Caki2 (cell line): Measurements from ENCODE around the gene CKLF. TPM values are rescaled to one million over a fixed set of nuclear protein-coding genes. Genes with fewer than 3 reads are reported as not detected.
A peak's percentile ranks its signal among the peaks of the same experiment; 100 is the strongest.
"Not testable (repeated sequence)": the region's sequence is repeated elsewhere in the genome, so short reads cannot be mapped to it uniquely, and the experiment has no call there.

Experiments
- DNase-seq: peaks from one replicate; pipeline ENCODE4 v3.0.0-alpha.2; 2015; ENCODE audit warnings: low read depth
- in situ Hi-C: cut with HindIII; loops from 2 replicates; pipeline ENCODE4 v1.10.0; 2016; ENCODE audit warnings: low sequenced_read_pairs, low pct_unique_long_range_greater_than_20kb, mixed read lengths
- total RNA-seq: library from RNA; depleted of rRNA; stranded (reverse); fragments of >200 nt; shearing (Covaris generic); gene quantifications from 2 replicates; pipeline ENCODE4 v1.2.3, GENCODE V29; 2014; ENCODE audit warnings: low replicate concordance; rRNA removed

Gene CKLF, protein sequence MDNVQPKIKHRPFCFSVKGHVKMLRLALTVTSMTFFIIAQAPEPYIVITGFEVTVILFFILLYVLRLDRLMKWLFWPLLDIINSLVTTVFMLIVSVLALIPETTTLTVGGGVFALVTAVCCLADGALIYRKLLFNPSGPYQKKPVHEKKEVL
- total RNA-seq: 128 and 135 TPM in 2 replicates

DNA sequence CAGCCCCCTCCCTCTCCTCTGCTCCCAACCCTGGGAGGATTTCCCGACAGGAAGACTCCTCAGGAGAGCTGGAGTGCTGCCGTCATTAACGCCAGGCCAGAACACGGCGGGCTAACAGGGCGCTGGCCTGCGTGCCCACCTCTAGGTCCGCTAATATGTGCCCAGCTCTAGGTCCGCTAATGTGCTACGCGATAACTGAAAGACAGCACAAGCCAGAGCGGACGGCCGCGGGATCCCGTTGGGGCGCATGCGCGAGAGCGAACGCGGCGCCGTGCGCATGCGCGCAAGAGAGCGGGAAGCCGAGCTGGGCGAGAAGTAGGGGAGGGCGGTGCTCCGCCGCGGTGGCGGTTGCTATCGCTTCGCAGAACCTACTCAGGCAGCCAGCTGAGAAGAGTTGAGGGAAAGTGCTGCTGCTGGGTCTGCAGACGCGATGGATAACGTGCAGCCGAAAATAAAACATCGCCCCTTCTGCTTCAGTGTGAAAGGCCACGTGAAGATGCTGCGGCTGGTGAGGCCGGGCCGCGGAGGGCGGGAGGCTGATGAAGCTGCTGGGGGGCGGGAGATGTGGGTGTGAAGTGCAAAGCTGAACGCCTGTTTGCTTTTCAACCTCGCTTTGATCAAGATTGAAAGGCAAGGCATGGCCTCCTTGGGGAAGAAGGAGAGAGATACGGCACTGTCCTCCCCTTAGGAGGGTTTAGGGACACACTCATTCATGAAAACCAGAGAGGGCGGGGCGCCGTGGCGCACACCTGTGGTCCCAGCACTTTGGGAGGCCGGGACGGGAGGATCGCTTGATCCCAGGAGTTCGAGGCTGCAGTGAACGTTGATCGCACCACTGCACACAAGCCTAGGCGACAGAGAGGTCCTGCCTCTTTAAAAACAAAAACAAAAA lies at the start of gene CKLF:
Gene CKLF, plus strand, starts transcription at position 291 of the 892 bp plus-strand sequence. Its CDS starts 140 bp downstream, at position 431.
- in situ Hi-C loops: no loop called here
- DNase-seq: peak; percentile 90

DNA sequence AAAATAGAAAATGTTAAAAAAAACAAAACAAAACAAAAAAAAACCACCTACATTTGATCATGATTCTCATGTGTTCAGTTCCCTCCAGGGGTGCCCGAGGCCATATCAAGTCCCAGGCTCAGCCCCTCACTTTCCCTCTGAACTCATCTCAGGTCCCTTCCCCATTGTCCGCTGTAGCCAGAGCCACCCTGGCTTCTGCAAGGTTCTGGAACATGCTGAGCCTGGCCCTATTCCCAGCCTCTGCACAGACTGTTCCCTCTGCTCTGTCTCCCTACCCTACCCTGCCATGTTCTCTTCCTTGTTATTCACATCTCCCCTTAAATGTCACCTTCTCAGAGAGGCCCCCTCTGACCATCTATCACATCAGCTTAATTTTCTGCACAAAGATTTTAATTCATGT lies 49.3 kb upstream of the CKLF start:
- in situ Hi-C loops: no loop called here
- DNase-seq: no peak

DNA sequence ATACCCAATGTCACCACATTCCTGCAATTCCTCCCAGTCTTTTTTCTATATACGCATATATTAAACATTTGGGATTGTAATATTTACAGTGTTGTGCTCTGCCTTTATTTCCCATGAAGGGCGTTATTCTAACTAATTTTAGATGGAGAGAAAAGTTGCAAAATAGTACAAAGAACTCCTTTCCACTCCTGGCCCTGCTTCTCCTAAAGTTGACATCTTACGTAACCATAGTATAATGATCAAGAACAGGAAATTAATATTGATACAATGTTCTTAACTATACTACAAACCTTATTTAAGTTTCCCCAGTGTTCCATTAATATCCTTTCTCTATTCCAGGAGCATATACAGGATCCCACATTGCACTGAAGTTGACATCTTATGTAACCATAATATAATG lies 48.8 kb upstream of the CKLF start:
- DNase-seq: no peak
- in situ Hi-C loops: no loop called here

DNA sequence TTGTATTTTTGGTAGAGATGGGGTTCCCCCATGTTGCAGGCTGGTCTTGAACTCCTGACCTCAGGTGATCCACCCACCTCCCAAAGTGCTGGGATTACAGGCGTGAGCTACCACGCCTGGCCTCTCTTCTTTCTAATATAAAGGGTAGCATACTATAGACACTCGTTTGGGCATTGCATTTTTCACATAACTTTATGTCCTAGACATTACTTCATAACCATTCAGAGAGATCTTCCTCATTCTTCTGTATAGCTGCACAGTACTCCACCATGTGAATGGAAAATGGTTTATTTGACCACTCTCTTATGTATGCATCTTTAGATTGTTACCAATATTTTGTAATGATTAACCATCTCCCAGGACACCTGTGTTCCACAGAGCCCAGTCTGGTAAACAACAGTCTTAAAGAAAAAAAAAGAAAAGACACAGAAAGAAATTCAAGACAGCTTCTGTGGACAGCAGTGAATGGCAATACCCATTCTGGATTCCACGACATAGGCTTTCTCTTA lies 44.6 kb upstream of the CKLF start:
- no peak for DNase-seq

DNA sequence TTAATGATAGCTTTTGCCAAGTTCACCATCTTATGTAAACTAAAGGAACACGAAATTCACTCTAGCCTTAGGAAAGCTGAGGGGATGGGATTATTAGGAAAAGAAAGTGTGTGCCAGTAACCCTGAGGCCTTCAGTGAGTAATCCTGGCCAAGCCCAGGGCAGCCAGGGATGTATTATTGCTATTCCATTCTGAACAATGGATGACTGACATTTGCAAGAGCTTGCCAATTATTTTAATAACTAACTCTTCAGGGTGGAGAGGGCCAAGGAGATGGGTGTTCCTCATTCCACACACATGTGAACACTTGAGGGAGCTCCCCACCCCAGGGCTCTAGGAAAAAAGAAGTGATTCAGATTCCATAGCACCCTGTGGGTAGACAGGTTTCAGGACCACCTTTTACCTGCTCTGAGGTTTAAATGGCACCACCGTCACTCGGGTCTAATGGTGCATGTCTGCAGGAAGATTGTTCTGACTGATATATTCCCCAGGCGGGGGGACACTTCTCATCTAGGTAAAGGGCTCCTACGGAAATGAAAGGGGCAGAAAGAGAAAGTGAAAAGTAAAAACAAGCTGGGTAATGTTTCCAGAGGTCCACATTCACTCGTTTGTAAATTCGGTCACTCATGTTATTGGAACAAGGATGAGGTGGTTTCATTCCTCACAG lies 44.0 kb upstream of the CKLF start:
- in situ Hi-C loops: no loop called here
- peak; percentile 92 for DNase-seq

More for the DNA sequence above, 44.6 kb upstream of the CKLF start:
- in situ Hi-C loops: no loop called here

DNA sequence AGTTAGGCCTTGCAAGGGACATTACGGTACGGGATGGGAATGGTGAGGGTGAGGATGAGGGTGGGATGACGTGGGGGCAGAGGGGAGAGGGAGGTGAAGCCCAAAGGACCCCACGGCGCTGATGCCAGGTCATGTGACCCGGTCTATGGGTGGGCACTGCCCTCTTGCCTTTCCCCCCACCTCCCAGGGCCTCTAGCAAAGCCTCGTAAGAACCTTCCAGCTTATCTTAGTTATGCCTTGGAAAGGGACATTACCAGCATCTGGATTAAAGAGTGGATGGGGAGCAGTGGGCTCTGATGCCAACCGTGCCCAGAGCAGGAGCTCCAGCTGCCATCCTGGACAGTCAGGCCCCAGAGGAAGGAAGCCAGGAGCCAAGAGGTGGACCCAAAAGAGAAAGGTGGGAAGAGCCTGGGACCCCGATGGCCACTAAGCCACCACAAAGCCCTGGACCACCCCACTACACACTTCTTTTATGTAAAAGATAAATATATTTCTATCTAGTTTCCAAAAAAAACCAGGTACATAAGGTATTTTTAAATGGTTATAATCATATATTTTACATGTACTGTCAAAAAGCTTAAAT lies 43.4 kb upstream of the CKLF start:
- no peak for DNase-seq
- in situ Hi-C loops: no loop called here

DNA sequence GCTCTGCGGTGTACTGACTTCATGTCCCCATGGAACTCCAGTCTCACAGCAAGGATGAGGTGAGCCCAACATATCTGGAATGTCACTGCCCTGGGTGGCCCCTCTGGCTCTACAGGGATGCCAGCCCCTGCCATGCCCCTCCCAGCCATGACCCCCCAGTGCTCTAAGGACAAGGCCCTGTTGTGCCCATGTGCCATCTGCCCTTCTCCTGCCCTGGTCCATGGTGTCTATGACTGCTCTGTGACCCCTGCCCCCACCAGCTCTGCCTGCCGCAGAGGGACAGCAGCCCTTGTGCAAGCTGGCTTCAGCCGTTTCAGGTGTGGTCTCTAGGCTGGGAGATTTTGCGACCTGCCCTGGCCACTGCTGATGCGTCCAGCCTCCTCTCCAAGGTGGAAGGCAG lies 42.8 kb upstream of the CKLF start:
- no peak for DNase-seq
- in situ Hi-C loops: no loop called here

DNA sequence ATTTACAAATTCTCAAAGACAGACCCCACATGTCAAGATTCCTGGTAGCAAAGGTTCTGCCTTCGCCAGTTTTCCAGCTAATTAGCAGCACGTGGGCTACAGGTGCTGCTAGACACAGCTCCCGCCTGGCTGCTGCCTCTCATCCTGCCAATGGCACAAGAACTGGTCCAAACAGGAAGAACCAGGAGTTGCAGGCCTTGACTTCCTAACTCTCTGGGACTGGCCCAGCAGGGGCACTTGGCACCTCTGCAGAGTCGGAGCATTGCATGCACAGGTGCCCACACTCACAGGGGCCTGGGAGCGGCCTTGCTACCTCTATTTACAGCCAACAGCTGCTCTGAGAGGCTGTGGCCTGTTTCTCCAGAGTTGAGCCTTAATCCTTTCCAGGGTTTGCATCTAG lies 42.1 kb upstream of the CKLF start:
- no peak for DNase-seq
- in situ Hi-C loops: no loop called here

DNA sequence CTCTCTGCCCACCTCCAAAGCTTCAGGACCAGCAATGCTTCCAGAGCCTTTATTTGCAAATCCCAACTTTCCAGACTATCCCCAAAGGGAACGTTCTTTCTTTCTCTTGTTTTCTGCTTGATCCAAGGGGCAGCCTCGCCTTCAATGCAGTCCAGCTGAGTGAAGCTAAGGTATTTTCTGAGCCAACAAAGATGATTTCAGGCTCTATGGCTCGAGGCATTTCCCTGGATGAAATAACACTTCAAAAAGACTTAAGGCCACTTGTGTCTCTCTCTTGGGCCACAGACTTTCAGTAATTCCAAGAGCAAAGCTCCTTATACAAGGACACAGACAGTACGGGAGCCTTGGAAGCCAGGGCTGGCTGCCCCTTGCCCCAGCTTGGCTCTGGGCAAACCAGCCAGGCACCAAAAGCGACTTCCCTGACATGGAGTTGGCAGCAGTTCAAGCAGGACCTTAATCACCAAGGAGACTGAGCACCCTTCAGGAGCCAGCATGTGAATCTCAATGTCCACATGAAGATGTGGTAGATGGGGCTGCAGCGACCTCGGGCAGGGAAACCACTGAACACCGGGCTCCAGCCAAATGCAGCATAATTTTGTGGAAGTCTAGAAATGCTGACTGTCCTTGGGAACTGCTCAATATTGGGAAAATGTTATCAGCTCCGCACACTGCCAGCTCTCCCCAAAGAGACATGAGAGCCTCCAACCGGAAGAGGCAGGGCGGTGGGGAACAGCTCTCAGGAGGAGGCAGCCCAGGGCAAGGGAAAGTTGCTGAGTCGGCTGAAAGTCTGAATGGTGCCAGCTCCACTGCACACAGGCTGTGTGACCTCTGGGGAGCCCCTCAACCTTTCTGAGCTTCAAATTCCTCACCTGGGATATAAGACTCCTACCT lies 41.4 kb upstream of the CKLF start:
- no peak for DNase-seq
- in situ Hi-C loops: no loop called here

DNA sequence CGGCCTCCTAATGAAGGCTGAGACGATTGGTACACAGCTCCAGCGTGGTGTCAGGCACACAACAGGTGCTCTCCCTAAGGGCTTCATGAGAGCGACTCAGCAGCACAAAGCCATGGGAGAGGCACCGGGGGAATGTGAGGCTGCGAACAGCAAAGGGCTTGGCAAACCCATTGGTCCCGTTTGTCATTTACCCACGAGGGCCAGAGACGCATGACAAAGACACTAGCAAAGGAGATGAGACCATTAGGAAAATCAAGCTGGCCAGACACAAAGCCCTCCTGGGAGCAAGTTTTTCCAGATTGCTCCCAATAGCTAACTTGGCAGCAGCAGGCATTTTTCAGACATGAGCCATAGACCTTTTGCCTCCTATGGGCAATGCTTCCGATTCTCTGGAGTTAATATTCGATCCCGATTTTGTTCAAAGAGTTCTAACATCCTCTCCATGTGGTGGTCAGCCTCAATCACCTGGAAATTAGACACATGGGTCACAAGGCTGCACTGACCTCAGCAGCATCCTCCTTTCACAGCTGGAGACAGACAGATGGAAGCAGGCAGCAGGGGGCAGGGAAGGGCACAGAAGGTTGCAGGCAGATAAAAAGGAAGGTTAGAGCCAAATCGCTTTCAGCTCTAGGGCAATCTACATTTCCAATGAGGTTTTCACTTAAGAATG lies 40.6 kb upstream of the CKLF start:
- peak; percentile 94 for DNase-seq
- in situ Hi-C loops: no loop called here

DNA sequence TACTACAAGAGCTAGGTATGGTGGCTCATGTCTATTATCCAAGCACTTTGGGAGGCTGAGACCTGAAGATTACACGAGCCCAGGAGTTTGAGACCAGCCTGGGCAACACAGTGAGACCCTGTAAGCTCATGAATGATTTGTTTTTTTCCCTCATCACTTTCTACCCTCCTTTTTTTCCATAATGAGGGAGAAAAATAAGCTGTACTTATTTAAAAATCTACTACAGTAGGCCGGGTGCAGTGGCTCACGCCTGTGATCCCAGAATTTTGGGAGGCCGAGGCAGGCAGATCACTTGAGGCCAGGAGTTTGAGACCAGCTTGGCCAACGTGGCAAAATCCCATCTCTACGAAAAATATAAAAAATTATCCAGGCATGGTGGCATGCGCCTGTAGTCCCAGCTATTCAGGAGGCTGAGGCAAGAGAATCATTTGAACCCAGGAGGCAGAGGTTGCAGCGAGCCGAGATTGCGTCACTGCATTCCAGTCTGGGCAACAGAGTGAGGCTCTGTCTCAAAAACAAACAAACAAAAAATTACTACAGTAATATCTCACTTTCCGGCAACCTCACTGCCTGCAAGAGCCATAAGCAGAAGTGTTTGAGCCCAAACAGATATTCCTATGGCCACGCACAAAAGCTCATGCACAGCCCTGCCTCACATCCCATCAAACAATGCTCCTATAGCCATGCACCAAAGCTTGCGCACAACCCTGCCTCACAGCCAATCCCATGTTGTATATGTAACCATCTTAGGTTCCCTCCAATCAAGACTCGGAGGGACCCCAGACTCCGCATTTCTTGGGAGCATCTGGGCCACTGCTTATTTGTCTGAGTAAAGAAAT lies 39.9 kb upstream of the CKLF start:
- in situ Hi-C loops: no loop called here
- peak; percentile 48 for DNase-seq

DNA sequence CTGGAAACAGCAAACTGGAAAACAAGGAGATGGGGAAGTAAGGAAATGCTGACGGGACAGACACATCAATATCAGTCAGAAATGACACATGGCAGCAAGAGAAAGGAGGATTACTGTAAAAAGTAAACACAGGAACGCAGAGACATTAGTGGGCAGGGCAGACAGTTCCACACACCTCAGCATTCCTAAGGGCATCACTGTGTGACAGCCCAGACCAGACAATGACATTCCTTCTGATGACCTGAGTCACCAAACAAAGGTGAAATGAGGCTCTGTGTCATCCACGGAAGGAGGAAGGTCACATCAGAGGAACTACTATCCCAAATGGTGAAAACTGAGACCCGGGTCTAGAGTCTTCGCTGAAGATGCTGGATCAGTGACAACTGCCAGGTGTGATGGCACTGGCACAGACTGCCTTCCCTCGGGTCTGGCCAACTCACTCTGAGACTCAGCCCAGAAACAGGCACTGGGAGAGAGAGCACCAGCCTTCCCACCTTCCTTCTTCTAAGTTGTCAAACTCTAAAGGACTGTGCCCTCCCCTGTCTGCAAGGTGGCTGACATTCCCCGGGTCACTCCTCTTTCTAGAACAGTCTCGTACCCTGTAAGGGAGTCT lies 39.2 kb upstream of the CKLF start:
- in situ Hi-C loops: no loop called here
- DNase-seq: peak; percentile 83

DNA sequence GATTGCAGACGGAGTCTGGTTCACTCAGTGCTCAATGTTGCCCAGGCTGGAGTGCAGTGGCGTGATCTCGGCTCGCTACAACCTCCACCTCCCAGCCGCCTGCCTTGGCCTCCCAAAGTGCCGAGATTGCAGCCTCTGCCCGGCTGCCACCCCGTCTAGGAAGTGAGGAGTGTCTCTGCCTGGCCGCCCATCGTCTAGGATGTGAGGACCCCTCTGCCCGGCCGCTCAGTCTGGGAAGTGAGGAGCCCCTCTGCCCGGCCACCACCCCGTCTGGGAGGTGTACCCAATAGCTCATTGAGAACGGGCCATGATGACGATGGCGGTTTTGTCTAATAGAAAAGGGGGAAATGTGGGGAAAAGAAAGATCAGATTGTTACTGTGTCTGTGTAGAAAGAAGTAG lies 38.0 kb upstream of the CKLF start:
- in situ Hi-C loops, DNase-seq: not testable (repeated sequence)

DNA sequence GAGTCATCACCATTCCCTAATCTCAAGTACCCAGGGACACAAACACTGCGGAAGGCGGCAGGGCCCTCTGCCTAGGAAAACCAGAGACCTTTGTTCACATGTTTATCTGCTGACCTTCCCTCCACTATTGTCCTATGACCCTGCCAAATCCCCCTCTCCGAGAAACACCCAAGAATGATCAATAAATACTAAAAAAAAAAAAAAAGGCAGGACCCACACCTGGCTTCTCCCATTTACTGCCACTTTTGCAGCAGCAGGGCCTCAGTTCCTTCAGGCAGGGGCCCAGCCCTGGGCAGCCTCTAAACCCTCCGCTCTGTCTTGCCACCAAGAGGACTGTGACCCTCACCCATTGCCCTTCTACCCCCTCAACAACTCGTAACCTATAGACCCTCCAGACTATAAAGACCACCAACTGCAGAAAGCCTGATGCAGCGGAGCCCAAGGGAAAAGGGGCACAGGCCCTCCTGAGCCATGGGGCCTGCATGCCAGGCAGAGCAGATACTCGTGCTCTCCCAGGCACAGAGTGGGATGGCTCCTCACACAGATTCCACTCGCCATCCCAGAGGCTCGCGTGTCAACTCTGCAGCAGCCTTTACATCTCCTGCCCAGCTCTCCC lies 37.3 kb upstream of the CKLF start:
- in situ Hi-C loops: not testable (repeated sequence)

DNA sequence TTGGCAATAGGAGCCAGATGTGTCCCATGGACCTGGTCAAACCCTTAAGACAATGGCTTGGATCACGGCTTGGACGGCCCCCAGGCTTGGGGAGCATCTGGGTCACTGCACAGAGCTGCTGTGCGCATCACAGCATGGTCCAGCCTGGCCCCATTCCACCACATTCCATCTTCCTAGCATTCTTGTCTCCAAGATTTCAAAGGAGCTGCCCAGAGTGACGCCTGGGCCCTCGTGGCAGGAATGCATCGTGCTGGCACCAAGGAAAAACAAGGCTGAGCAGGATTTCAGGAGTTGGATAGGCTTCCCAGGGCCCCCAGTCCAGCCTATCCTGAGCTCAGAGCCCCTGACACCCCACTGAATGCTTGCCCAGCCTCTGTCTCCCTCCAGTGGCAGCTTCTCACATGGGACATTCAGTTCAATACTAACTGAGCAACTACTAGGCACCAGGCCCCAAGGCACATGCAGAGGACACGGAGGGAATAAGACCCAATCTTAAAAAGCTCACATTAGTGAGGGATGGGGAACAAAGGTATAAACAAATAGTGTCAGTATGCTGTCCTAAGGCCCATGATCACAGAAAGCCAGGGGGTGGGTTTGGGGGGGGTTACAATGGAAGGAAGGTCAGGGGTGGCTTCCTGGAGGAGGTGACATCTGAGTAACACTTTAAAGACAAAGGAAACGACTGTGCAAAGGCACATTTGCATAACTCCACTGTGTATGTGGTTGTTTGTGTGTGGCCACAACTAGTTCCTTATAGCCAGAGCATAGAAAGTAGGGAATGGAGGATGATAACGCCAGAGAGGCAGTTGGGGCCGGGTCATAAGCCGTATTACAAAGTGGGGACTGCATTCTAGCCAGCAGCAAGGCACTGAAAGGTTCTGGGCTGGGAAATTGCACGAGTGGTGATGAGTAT lies 36.5 kb upstream of the CKLF start:
- peak; percentile 71 for DNase-seq
- in situ Hi-C loops: no loop called here

More for the DNA sequence above, 37.3 kb upstream of the CKLF start:
- not testable (repeated sequence) for DNase-seq
